ENCODE data around the gene TMTC4. TPM values are rescaled to one million over a fixed set of nuclear protein-coding genes. Genes with fewer than 3 reads are reported as not detected.

TMTC4 gene
- total and polyA plus RNA-seq, 2 experiments from 2014 or later: 15.0 to 32.6 TPM

- peak; percentile 36 for TF ChIP-seq CTCF (IDR thresholded peaks at IDR 0.05; ENCODE audit: poor library complexity)
- TF ChIP-seq EZH2phosphoT487 (IDR thresholded peaks at IDR 0.05; ENCODE audit: low read depth, severe bottlenecking, unreplicated experiment): no peak
- no peaks in the 10 kb centered on the region for H3K9me3 ChIP-seq (ENCODE audit: low read depth)
- DNase-seq (ENCODE audit: low spot score): peak; percentile 30
- H3K4me3 ChIP-seq: no peak overlapping the region
- H3K79me2 ChIP-seq: no peaks in the 10 kb centered on the region
- 53% methylated on average over 4 of the region's 4 CpGs for WGBS (ENCODE audit: low lambda C conversion rate, missing lambda C conversion rate)
- no peaks in the 10 kb centered on the region for H3K27me3 ChIP-seq
- H2AFZ ChIP-seq: no peak overlapping the region
- H4K20me1 ChIP-seq (ENCODE audit: insufficient read depth, poor library complexity, severe bottlenecking): no peaks in the 10 kb centered on the region
- H3K36me3 ChIP-seq (replicated peaks; ENCODE audit: insufficient read depth, low read depth): no peaks in the 10 kb centered on the region
- no peak overlapping the region for H3K27ac ChIP-seq
- H3K4me2 ChIP-seq: no peak overlapping the region
- no peaks in the 10 kb centered on the region for H3K4me1 ChIP-seq (ENCODE audit: insufficient read depth)
- H3K9me2 ChIP-seq (replicated peaks; ENCODE audit: insufficient read depth): no peaks in the 10 kb centered on the region
These were observed 79.9 kb downstream of the TMTC4 start for GRCh38 chr13:100594731-100595130.

GRCh38 chr13:100594255-100594654 is 80.3 kb downstream of the TMTC4 start:
- H3K9me3 ChIP-seq (ENCODE audit: low read depth): no peaks in the 10 kb centered on the region
- no peak for DNase-seq (ENCODE audit: low spot score)
- TF ChIP-seq CTCF (IDR thresholded peaks at IDR 0.05; ENCODE audit: poor library complexity) (no peak), EZH2phosphoT487 (IDR thresholded peaks at IDR 0.05; ENCODE audit: low read depth, severe bottlenecking, unreplicated experiment) (no peak), EZH2 (IDR thresholded peaks at IDR 0.05; ENCODE audit: borderline replicate concordance) (no peak)
- no peak overlapping the region for H2AFZ ChIP-seq
- no peak overlapping the region for H3K4me2 ChIP-seq
- no peak overlapping the region for H3K27ac ChIP-seq
- no peaks in the 10 kb centered on the region for H3K36me3 ChIP-seq (replicated peaks; ENCODE audit: insufficient read depth, low read depth)
- no peaks in the 10 kb centered on the region for H3K9me2 ChIP-seq (replicated peaks; ENCODE audit: insufficient read depth)
- no peaks in the 10 kb centered on the region for H3K4me1 ChIP-seq (ENCODE audit: insufficient read depth)
- no peaks in the 10 kb centered on the region for H4K20me1 ChIP-seq (ENCODE audit: insufficient read depth, poor library complexity, severe bottlenecking)
- no peaks in the 10 kb centered on the region for H3K79me2 ChIP-seq
- WGBS (ENCODE audit: low lambda C conversion rate, missing lambda C conversion rate): 60% methylated on average over 9 of the region's 9 CpGs
- H3K27me3 ChIP-seq: no peaks in the 10 kb centered on the region
- no peak overlapping the region for H3K4me3 ChIP-seq

GRCh38 chr13:100589178-100589725 is 85.3 kb downstream of the TMTC4 start:
- 83% methylated on average over 6 of the region's 6 CpGs for WGBS (ENCODE audit: low lambda C conversion rate, missing lambda C conversion rate)
- Histone ChIP-seq H2AFZ (peak overlapping the region; percentile 63), H4K20me1 (ENCODE audit: insufficient read depth, poor library complexity, severe bottlenecking) (no peaks in the 10 kb centered on the region), H3K36me3 (replicated peaks; ENCODE audit: insufficient read depth, low read depth) (no peaks in the 10 kb centered on the region), H3K27ac (no peak overlapping the region), H3K79me2 (no peaks in the 10 kb centered on the region), H3K27me3 (no peaks in the 10 kb centered on the region), H3K9me2 (replicated peaks; ENCODE audit: insufficient read depth) (no peaks in the 10 kb centered on the region), H3K4me2 (peak overlapping the region; percentile 72), H3K4me3 (no peak overlapping the region), H3K4me1 (ENCODE audit: insufficient read depth) (no peaks in the 10 kb centered on the region), H3K9me3 (ENCODE audit: low read depth) (no peaks in the 10 kb centered on the region)
- TF ChIP-seq CTCF (IDR thresholded peaks at IDR 0.05; ENCODE audit: poor library complexity): no peak
- TF ChIP-seq EZH2phosphoT487 (IDR thresholded peaks at IDR 0.05; ENCODE audit: low read depth, severe bottlenecking, unreplicated experiment): no peak
- no peak for TF ChIP-seq EZH2 (IDR thresholded peaks at IDR 0.05; ENCODE audit: borderline replicate concordance)
- DNase-seq (ENCODE audit: low spot score): no peak

All from hepatocyte (in vitro differentiated cells).